VCaP (cell line): ENCODE results near the gene MYL2.

Experiments
- H3K27ac ChIP-seq: fragments of 450-650 bp; 2 replicates; pipeline ENCODE4 v1.5.1; 2017
- CTCF ChIP-seq: fragments of 450-650 bp; conservative IDR thresholded peaks from 2 replicates; pipeline ENCODE4 v1.5.1; 2017; ENCODE audit warnings: mild to moderate bottlenecking, moderate library complexity

Gene MYL2

GRCh38 chr12:110906985-110907384 is 13.4 kb downstream of the MYL2 start:
- no peak for TF ChIP-seq CTCF
- H3K27ac ChIP-seq = no peak overlapping the region

DNA sequence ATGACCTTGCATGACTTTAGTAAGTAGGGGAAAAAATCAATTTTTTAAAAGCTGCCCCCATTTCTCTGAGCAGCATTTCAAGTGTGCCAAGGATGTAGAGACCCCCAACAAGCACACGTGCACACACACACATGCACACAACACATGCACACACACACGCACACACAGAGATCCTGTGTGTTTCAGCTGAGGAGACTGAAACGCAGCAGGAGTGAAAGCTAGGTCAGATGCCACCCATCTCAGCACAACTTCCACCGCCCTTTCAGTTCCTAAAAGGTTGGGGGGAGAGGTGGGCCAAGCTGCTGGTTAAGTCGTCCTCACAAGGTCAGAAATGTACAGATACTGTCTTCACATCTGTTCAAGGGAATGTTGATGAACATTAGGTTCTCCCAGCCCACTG is 13.9 kb downstream of the MYL2 start:
- H3K27ac ChIP-seq = no peak overlapping the region
- no peak for TF ChIP-seq CTCF

DNA sequence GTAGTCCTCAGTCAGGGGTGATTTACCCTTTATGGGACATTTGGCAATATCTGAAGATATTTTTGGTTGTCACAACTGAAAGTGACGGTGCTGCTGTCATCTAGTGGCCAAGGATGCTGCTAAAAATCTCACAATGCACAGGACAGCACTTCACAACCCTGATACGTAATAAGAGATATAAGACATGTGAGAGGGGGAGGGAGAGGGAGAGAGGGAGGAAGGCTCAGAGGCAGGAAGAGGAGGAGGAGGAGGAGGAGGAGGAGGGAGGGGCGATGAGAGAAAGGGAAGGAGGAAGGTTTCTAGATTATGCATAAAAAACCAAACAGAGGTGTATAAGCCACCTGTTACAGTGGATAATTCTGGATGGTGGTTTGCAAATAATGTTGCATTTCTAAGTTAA is 14.3 kb downstream of the MYL2 start:
- peak; percentile 39 for TF ChIP-seq CTCF
- no peak overlapping the region for H3K27ac ChIP-seq

DNA sequence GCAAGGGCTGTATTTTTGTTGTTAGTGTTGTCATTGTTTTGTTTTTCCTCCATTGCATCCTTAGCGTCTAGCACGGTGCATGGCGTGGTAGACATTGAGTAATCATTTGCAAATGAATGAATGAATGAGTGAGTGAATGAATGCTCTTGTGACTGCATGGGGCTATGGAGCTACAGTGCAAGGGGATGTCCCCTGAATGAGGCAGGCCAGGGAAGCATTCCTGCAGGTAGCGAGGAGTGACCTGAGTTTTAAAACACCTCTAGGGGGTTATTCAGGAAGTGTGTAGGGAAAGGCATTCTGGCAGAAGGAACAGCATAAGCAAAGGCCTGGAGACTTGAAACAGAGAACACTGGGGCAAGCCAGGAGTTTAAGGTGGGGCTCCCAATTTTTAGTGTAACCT is 16.9 kb downstream of the MYL2 start:
- H3K27ac ChIP-seq = no peak overlapping the region
- no peak for TF ChIP-seq CTCF

DNA sequence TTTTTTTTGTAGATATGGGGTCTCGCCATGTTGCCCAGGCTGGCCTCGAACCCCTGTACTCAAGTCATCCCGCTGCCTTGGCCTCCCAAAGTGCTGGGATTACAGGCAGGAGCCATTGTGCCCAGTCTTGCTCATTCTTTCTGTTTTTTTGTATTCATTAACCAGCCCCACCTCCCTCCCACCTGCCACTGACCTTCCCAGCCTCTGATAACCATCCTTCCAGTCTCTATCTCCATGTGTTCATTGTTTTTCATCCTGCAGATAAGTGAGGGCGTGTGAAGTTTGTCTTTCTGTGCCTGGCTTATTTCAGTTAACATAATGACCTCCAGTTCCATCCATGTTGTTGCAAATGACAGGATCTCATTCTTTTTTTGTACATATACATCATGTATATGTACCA is 19.0 kb downstream of the MYL2 start:
- no peak for TF ChIP-seq CTCF
- no peak overlapping the region for H3K27ac ChIP-seq

DNA sequence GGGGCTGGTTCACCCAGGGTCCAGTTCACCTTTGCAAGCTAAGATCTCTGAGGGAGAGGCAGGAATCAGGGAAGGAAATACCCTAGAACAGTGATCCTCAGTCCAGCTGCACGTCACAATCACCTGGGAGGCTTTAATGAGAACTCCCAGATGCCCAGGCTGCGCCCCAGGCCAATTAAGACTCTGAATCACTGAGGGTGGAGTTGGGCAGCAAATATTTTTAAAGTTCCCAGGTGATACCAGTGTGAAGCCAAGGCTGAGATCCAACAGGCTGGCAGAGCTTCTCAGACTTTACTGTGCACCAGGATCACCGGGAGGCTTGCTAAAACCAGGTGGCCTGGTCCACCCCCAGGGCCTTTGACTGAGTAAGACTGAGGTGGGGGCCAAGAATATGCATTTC is 23.8 kb downstream of the MYL2 start:
- no peak for TF ChIP-seq CTCF
- H3K27ac ChIP-seq = no peak overlapping the region

DNA sequence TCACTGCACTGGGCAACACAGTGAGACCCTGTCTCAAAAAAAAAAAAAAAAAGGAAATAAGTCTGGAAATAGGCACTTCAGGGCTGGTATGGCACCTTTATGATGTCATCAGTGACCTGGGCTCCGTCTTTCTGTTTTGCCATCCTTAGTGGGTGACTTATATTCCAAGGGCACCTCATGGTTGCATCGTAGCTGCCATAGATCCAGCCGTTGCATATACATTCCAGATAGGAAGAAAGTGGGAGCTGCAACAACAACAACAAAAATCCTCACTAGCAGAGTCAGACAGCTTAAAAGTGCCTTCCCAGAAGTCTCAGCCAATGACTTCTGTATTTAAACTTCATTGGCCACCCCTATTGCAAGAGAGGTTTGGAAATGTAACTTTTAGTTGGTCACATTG is 26.4 kb downstream of the MYL2 start:
- TF ChIP-seq CTCF = no peak
- H3K27ac ChIP-seq = peak overlapping the region; percentile 24; the same call in 1 of the 2 replicates

DNA sequence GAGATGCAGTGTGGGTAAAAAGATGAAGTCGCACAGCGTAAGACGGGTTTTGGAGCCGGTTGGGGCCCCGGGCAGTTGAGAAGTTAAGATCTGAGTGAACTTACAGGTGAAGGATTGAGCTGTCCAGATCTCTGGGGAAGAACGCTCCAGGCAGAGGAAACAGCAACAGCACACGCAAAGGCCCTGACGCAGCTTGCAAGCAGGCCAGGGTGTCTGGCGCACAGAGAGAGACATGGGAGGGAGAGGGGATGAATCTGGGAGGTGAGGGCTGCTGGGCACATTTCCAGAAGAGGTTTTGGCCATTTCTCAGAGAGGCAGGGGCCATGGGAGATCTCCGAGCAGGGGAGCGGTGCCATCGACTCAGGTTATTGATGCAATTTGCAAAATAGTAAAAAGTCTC is 31.0 kb downstream of the MYL2 start:
- H3K27ac ChIP-seq = no peak overlapping the region
- no peak for TF ChIP-seq CTCF
